ENCODE measurements around the gene ACR.

The ACR gene

DNA sequence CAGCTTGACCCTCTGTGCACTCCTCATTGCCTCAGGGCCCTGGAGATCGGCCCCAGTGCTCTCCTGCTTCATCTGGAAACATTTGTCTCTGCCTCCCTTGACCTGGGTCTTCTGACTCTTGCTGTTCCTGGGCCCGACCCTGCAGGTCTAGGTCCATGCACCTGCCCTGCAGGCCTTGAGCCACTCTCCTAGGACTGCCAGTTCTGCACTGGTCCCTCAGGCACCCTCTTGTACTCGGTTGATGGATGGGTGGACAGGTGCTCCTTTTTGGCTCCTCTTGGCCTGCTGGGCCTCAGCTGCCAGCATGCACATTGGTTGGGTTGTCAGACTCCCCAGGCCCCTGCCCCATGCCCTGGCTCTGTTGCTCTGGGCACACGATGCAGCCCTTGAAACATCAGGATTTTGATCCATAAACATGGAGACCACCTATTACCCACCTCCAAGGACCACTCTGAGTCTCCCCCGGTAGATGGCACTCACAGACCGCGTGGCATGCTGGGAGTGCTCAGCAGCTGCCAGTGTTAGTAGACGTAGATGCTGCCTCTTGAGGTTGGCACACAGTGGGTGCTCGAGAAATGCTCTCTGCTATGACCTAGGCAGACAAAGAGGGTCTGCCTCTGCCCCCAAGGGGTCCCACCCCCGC, 20.2 kb upstream of the ACR start:
- DNase-seq = no peak

DNA sequence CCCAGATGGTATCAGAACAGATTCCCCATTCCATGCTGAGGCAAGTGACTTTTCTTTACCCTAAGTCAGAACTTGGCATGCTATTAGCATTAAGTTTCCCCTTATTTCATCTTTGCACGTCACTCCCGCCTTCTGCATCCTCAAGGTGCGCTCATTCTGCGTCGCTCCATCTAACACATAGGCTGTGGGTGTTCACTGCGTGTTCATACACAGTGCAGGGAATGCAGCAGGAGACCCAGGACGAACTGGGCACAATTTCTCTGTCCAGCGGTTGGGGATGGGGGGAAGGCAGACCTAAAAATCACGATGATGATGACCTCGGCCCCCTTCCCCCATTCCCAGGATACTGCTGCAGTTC, 19.7 kb upstream of the ACR start:
- DNase-seq = no peak

DNA sequence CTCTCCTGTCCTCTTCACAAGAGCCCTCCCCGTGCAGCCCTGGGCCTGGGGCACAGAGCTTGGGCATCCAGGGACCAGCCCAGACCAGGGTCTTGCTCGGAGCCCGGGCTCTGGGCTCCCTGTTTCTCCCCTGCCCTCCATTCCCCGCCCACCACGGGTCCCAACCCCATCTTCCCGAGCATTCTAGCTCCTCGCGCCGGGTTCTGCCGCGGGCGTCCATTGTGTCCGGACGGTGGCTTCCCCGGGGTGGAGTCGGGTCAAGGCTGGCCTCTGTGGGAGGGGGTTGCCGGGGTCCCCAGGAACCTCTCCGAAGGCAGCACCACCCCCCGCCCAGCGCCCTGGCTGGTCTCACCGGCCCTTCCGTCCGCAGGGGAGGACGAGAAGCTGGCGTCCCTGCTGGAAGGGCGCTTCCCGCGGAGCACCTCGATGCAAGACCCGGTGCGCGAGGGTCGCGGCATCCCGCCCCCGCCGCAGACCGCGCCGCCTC, 18.1 kb upstream of the ACR start:
- DNase-seq = no peak

DNA sequence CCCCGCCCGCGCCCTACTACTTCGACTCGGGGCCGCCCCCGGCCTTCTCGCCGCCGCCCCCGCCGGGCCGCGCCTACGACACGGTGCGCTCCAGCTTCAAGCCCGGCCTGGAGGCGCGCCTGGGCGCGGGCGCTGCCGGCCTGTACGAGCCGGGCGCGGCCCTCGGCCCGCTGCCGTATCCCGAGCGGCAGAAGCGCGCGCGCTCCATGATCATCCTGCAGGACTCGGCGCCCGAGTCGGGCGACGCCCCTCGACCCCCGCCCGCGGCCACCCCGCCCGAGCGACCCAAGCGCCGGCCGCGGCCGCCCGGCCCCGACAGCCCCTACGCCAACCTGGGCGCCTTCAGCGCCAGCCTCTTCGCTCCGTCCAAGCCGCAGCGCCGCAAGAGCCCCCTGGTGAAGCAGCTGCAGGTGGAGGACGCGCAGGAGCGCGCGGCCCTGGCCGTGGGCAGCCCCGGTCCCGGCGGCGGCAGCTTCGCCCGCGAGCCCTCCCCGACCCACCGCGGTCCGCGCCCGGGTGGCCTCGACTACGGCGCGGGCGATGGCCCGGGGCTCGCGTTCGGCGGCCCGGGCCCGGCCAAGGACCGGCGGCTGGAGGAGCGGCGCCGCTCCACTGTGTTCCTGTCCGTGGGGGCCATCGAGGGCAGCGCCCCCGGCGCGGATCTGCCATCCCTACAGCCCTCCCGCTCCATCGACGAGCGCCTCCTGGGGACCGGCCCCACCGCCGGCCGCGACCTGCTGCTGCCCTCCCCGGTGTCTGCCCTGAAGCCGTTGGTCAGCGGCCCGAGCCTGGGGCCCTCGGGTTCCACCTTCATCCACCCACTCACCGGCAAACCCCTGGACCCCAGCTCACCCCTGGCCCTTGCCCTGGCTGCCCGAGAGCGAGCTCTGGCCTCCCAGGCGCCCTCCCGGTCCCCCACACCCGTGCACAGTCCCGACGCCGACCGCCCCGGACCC, 17.4 kb upstream of the ACR start:
- no peak for DNase-seq

DNA sequence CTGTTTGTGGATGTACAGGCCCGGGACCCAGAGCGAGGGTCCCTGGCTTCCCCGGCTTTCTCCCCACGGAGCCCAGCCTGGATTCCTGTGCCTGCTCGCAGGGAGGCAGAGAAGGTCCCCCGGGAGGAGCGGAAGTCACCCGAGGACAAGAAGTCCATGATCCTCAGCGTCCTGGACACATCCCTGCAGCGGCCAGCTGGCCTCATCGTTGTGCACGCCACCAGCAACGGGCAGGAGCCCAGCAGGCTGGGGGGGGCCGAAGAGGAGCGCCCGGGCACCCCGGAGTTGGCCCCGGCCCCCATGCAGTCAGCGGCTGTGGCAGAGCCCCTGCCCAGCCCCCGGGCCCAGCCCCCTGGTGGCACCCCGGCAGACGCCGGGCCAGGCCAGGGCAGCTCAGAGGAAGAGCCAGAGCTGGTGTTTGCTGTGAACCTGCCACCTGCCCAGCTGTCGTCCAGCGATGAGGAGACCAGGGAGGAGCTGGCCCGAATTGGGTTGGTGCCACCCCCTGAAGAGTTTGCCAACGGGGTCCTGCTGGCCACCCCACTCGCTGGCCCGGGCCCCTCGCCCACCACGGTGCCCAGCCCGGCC, 16.7 kb upstream of the ACR start:
- DNase-seq = no peak

DNA sequence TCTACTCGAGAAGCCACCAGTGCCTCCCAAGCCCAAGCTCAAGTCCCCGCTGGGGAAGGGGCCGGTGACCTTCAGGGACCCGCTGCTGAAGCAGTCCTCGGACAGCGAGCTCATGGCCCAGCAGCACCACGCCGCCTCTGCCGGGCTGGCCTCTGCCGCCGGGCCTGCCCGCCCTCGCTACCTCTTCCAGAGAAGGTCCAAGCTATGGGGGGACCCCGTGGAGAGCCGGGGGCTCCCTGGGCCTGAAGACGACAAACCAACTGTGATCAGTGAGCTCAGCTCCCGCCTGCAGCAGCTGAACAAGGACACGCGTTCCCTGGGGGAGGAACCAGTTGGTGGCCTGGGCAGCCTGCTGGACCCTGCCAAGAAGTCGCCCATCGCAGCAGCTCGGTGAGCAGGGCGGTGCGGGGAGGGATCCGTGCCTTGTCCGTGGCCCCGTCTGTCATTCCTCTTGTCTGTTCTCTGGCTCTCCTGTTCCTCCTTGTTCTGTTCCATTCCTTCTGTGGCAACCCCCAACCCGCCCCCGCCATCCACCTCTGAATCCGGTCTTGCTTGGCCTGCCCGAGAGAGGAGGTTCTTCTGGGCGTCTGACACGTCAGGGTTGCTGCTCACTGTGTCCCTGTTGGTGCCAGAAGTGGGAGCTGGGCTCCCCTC, 15.8 kb upstream of the ACR start:
- DNase-seq = no peak

DNA sequence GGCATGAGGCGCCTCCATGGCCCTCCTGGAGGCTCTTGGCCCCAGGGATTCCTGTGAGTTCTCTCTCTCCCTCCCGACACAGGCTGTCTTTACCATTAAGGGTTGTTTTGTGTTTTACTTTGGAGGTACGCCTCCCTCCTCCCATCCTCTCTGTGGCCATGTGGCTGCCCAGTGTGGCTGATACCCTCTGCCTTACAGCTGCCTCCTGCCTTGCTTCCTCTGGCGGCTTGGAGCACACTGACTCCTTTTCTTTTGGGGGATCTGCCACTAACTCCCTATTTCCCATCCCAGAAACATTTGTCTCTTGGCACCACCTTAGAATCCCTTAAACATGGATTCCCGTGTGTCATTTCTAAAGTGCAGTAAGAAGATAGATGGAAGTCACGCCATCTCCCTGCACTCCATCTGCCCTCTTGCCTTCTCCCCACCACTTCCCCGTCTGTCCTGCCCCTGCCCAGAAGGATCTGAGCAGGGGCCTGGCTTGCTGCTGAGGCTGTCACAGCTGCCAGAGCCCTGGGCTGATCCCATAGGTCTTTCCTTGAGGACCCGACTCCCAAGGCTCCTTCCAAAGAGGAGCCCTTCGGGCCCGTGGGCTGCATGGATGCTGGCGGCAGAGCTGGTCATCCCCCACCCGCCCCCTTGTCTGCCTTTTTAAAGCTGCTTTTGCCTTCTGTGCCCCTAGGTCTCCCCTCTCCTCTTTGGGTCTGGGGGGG, 15.1 kb upstream of the ACR start:
- DNase-seq = no peak

DNA sequence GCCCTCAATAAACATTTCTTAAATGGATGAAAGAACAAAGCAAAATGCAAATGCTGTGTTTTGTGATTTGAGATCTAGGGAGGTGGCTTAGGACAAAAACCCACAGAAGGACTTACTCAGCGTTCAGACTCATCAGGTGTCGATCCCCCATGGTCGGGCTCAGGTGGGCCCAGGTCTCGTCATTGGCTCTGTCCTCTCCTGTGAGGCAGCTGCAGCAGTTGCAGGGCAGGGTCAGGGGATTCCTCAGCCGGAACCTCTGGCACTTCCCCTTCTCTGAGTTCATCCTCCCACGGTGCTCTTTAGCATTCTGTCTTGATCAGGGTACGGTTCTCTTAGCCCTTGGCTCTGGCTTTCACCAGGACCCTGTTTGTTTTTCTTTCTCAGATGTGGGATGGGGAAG, 14.0 kb upstream of the ACR start:
- DNase-seq = no peak

DNA sequence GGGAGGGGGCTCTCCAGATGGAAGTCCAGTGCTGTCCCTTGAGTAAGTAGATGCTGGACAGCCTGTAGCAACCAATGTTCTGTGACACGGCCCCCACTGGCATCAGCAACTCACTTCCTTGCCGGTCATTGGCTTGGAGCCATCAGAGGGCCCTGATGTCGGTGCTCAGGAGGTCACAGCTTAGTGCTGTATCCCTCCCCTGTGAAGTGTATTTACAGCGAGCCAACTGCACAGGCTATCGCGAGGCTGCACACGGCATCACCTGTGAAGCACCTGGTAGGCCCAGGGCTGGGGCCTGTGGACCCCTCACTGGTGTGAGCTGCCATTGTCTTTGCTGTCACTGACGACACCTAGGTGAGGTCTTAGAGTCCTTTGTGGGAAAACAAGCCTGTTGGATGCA, 13.4 kb upstream of the ACR start:
- DNase-seq = no peak

DNA sequence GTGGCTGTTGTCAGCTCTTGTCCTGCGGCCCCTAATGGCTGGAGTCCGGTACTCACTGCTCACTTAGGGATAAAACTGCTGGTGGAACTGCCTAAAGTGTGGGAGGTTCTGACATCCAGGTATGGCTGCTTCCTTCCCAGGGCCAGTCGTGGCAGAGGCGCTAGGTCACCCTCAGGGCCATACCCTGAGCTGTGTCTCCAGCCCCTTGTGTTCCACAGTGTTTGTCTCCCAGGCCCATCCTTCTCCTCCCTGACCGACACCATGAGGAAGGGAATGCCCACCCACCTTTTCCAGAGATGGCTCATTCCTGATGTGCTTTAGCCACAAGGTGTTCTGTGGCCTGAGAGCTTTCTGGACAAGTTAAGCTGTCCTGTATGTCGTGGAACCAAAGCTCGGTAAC, 12.4 kb upstream of the ACR start:
- DNase-seq = no peak

DNA sequence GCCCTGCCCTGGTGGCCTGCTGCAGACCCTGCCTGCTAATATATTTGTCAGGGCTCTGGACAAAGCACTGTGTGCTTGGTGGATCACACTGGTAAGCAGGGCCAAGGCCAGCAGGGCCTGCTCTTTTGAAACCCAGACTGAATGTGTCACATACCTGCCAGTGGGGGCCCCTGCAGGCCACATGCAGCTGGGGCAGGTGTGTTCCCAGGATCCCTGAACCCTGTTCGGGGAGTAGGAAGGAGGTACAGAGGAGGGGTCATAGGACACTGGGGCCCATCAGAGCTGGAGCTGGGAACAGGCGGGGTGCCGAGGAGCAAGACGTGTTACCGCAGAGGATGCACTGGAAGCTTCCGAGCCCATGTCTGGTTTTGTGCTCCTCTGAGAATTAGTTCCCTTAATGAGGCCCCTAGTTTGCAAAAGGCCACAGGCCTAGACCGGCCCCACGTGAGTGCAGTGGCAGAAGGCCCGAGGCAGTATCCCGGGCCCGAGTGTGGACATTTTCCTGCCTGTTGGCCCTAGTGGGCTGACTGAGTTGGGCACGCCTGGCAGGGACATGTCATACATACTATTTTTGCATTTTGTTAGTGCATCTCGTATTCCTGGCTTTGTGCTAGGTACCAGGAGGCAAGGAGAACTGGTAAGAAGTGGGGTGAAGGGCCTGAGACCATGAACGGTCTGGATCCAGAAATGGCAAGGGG, 11.2 kb upstream of the ACR start:
- DNase-seq = no peak

DNA sequence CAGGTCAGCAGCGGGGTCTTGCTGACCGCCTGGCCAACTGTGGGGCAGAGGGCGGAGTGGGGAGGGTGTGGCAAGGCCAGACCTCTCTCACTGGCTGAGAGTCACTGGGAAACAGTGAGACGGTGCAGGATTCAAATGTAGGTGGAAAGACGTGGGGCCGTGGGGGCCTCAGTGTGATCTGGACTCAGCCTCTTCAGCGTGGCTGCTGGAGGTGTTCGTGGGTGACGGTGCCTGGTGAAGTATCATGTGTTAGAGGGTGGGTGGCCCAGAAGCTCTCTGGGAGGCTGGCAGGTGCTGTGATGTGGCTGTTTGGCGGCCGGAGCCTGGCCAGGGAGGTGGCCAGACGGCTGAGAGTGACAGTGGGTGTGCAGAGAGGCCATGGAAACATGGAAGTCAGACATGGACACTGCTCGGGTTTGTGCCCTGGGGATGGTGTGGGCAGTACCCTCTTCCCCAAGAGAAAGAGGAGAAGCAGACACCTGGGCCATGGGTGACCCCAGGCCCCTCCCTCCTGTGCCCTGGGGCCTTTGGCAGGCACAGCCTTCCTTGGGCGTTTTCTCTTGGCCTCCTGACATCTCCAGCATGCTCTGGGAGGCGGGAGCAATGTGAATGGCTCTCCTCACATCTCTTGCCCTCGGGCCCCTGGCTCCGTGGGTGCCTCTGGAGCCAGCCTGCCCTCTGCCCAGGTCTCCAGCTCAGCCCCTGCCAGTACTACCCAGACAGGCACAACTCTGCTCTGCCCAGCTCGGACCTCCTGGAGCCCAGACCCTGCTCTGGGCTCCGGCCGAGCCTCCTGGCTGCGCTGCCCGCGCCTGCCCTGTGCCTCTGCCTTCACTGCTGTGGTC, 10.1 kb upstream of the ACR start:
- no peak for DNase-seq

DNA sequence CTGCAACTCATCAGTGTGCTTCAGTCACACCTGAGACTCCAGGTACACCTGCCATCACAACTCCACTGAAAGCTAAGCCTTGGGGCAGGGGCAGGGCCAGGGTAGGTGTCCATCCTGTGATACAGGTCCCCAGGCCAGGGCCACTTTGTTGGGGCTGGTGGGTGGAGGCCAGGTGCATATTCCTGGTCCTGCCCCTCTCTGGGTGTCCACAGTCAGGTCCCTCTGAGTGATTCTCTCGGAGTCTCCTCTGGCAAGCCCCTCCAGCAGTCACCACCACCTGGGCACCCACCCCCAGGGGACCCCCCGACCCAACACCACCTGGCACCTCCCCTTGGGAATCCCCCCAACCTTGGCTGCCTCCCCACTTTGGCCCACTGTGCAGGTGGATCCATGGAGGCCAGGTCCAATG, 9.5 kb upstream of the ACR start:
- DNase-seq = no peak

DNA sequence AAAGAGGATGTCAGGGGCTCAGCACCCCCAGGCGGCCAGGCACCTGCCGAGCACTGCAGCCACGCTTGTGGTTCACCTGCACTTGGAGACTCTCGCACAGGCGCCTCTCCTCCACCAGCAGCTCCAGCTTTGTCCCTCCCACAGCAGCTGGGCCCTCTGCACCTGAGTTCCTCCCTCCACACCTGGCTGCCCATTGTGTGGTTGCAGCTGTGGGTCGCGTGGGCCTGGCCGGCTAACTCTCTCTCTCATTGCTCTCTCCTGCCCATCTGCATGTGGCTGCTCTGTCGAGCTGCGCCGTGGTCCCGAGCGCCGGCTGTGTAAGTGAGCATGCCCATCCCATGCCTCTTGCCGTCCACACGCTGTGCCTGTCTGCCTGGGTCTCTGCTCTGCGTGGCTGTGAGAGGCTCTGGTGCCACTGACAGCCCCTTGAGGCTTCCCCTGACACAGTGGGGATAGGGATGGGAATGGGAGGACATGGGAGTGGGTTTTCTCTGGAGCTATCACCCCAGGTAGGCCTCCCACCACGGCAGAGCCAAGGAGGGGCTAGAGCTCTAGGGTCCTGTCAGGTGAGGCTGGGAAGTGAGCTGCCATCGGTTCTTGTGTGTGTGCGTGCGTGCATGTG, 8.5 kb upstream of the ACR start:
- no peak for DNase-seq

DNA sequence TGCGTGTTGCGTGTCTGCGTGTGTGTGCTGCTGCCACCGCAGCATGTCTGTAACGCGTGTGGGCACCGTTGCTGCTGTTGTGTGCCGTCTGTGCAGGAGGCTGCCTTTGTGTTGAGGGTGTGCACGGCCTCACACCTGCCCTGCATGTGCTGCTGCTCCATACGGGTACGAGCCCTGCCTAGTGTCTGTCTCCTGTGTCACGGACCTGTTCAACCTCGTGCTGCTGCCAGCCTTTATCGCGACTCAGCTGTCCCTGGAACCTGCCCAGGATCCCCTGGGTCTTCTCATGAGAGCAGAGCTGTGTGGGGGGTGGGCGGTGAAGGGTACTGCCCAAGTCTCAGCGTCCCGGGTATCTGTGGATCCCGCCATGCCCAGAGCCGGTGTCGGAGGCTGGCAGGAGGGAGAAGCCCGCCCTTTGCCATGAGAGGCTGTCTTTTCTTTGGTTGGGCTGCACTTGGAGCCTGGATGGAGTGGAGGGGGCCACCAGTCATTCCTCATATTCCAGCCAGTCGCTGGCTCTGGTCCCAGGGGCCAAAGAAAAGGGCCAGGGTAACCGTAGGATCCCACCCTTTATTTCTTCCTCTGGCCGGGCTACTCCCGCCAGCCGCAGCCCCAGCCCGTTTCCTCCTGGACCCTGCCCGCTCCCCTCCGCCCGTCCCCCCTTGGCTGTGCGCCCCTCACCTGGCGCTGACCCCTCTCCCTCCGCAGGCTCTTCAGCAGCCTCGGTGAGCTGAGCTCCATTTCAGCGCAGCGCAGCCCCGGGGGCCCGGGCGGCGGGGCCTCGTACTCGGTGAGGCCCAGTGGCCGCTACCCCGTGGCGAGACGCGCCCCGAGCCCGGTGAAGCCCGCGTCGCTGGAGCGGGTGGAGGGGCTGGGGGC, 7.8 kb upstream of the ACR start:
- DNase-seq = no peak

DNA sequence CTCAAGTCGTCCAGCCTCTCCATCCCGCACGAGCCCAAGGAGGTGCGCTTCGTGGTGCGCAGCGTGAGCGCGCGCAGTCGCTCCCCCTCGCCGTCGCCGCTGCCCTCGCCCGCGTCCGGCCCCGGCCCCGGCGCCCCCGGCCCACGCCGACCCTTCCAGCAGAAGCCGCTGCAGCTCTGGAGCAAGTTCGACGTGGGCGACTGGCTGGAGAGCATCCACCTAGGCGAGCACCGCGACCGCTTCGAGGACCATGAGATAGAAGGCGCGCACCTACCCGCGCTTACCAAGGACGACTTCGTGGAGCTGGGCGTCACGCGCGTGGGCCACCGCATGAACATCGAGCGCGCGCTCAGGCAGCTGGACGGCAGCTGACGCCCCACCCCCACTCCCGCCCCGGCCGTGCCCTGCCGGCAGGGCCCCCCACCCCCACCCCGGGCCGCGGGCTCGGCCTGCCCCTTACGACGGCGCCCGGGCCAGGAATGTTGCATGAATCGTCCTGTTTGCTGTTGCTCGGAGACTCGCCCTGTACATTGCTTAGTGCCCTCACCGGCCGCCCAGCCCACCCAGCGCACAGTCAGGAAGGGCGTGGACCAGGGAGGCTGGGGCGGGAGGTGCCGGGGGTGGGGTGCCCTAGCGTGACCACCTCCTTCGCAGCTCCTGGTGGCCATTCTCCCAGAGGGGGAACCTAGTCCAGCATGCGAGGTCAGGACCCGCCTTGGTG, 6.9 kb upstream of the ACR start:
- DNase-seq = no peak

DNA sequence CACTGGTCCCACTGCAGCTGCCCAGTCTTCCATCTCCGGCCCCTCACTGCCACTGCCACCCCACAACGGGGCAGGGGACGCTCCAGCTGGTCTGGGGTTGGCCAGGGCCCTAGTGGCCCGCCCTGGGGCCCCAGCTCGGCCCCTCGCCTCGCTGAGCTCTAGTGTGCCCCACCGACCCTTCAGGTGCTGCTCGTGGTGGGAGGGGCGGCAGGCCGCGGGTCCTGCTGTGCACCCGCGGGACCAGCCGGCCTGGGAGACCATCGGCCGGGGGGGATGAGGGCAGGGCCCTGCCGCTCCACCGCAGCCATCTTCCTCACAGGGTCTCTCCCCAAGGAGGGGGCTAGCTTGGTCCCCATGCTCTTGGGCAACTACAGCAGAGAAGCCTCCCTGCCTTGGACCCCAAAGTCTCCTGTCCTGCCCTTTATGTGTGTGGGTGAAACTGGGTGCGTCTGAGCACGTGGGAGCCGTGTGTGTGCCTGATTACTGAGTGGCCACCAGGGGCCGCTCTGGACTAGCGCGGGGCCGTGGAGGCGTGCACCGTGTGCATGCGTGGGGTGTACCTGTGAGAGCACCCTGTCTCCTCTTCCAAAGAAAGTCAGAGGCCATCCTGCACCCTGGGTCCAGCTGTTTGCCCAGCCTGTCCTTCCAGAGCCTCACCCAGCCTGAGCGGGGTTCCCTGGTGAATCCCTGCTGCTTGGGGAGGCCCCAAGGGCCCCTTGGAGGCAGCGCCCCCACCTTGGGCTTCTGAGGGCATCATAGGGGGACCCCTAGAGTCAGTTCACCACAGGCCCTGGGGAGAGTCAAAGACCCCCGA, 6.0 kb upstream of the ACR start:
- DNase-seq = peak; percentile 55

DNA sequence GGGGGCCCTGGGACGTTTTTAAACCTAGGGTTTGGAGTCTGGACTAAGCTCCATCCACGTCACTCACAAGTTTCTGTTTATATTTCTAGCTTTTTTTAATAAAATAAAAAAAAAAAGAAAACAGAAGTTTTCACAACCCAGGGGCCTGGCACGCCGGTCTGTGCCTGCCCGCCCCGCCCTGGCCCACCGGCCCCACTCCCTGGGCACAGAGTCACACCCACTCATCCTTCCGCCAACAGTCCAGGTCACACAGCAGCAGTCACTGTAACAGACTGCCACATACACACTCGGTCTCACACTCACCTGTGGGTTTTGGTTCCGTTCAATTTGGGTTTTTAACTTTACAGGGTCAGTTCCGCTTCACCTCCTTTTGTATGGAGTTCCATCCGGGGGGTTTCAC, 5.3 kb upstream of the ACR start:
- DNase-seq = no peak

Data from central memory CD4-positive, alpha-beta T cell (primary cell).